GM04504 (cell line): ENCODE measurements around the gene FNIP1.
"Not testable (repeated sequence)": the region's sequence is repeated elsewhere in the genome, so short reads cannot be mapped to it uniquely, and the experiment has no call there.

ENCODE experiments used
- DNase-seq: peaks from one replicate; pipeline ENCODE4 v3.0.0-alpha.2; 2012; ENCODE audit warnings: low read depth

Gene FNIP1

DNA sequence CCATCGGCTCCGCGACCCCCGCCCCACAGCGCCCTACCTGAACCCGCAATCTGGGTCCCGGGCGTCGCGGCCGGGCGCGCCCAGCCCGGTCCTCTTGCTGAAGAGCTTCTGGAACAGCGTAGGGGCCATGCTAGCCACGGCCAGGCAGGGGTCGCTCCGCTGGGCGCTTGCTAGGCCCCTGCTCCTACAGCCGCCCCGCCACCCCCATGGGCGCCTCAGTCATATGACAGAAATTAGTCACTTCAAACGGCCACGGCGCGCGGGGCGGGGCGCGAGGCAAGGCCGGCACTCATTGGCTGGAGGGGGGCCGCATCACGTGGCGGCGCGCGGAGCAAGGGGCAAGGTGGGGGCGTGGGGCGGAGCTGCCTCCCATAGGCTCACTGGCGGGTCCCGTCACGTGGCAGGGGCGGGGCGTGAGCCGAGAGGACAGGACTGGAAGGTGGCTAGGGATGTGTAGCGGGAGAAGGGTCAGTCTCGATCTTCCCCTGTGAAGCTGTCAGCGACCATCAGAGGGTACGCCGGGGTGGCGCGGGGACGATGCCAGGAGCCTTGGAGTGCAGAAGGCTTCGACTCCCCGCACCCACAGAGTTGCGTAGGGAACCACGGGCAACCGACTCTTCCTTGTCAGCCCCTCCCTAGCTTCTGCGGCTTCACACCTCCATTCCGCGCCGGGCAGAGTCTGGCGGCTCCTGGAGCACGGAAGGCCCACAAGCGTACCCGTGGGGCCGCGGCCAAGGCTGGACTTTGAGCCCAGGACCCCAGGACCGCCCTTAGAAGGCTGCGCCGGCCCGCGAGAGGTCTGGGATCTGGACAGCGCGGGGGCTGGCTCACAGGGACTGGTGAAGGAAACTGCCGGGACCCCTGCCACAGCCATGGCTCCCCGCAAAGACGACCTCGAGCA lies at the start of gene FNIP1:
FNIP1 (minus strand) TSS at position 225 of the 901 bp plus-strand sequence; CDS start at position 129, 96 bp downstream.
- peak; percentile 90 for DNase-seq

DNA sequence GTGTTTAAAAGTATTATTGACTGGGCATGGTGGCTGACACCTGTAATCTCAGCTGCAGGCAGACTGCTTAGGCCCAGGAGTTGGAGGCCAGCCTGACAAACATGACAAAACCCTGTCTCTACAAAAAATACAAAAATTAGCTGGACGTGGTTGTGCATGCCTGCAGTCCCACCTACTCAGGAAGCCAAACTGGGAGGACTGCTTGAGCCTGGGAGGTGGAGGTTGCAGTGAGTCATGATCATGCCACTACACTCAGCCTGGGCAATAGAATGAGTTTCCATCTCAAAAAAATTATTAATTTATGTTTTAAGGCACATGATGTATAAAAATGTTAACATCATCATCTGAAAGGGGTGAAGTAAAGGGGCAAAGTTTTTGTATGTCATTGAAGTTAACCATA lies 49.7 kb upstream of the FNIP1 start:
- DNase-seq = no peak

GRCh38 chr5:131845828-131846227 lies 49.0 kb upstream of the FNIP1 start:
- no peak for DNase-seq

DNA sequence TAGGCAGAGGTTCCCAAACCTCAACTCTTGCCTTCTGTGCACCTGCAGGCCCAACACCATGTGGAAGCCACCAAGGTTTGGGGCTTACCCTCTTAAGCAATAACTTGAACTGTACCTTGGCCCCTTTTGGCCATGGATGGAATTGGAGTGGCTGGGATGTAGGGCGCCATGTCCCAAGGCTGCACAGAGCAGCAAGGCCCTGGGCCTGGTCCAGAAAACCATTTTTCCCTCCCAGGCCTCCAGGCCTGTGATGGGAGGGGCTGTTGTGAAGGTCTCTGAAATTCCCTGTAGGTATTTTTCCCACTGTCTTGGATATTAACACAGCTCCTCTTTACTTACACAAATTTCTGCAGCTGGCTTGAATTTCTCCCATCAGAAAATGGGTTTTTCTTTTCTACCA lies 46.2 kb upstream of the FNIP1 start:
- DNase-seq = not testable (repeated sequence)

GRCh38 chr5:131832702-131833101 lies 35.9 kb upstream of the FNIP1 start:
- DNase-seq = not testable (repeated sequence)

DNA sequence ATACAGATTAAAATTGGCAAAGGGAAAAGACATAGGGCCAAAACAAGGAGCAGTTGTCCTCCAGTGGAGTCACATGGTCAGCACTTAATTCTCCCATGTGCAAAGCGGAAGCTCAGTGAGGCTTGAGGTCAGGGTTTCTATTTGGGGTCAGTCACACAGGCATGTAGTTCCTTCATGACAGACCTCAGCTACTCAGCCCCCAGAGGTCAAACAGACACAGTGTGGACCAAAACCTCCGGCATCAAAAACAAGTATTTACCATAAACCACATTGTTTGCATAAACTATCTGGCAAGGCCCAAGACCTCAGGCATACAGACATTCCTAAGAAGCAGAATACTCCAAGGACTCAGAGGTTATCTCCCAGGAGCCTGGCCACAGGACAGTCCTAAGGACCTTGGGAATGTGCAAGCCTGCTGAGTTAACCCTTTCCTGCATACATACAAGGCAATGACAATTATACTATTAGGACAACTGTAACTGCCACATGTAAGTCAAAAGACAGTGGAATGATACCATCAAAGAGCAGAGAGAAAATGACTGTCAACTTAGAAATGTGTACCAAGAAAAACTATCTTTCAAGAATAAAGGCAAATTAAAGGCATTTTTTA lies 28.7 kb upstream of the FNIP1 start:
- DNase-seq = no peak

GRCh38 chr5:131824631-131825030 lies 27.8 kb upstream of the FNIP1 start:
- no peak for DNase-seq

- no peak for DNase-seq
These were observed 24.4 kb upstream of the FNIP1 start for GRCh38 chr5:131821221-131821620.

- no peak for DNase-seq
These were observed 21.3 kb upstream of the FNIP1 start for GRCh38 chr5:131818001-131818724.

- no peak for DNase-seq
These were observed 18.2 kb upstream of the FNIP1 start for GRCh38 chr5:131814990-131815389.

GRCh38 chr5:131812371-131813160 lies 15.7 kb upstream of the FNIP1 start:
- DNase-seq = no peak

- DNase-seq = no peak
These were observed 13.9 kb upstream of the FNIP1 start for GRCh38 chr5:131810510-131811249.

GRCh38 chr5:131795879-131796792 lies 681 bp downstream of the FNIP1 start:
- no peak for DNase-seq

GRCh38 chr5:131795228-131795627 lies 1.6 kb downstream of the FNIP1 start:
- DNase-seq = no peak

GRCh38 chr5:131794586-131794985 lies 2.2 kb downstream of the FNIP1 start:
- no peak for DNase-seq

GRCh38 chr5:131792896-131793295 lies 3.9 kb downstream of the FNIP1 start:
- no peak for DNase-seq

GRCh38 chr5:131791866-131792265 lies 5.0 kb downstream of the FNIP1 start:
- DNase-seq = no peak

GRCh38 chr5:131790550-131790949 lies 6.3 kb downstream of the FNIP1 start:
- DNase-seq = no peak

GRCh38 chr5:131789765-131790164 lies 7.1 kb downstream of the FNIP1 start:
- no peak for DNase-seq

GRCh38 chr5:131787736-131788135 lies 9.1 kb downstream of the FNIP1 start:
- DNase-seq = no peak
